Fibroblast of skin of left quadriceps (primary cell): ENCODE data around the gene MAP2K5.

Experiments used
- DNase-seq, 2 experiments: peaks; one replicate each; pipeline ENCODE4 v3.0.0-alpha.2; 2013; ENCODE audit warnings: low read depth in 2 of 2

MAP2K5 gene

GRCh38 chr15:67558502-67558901 lies 16.0 kb downstream of the MAP2K5 start:
- no peak for DNase-seq

GRCh38 chr15:67559158-67559557 lies 16.7 kb downstream of the MAP2K5 start:
- DNase-seq: no peak

DNA sequence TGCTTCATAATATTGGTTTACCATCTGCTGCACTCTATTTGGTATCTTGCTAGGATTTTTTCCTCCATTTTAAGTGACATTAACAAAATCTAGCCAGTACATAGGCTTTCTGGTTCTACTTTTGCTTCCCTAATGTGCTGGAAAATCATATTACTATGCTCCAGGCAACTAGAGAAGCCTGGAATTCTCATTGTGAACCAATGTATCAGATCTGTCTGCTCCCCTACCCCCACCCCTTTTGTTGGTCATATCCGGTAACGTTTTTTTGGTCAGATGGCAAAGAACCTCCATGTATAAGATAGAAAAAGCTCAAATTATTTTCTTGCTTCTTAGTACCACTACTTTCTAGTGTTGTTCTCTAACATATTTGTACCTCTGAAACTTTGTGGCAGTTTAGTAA lies 17.1 kb downstream of the MAP2K5 start:
- no peak for DNase-seq

GRCh38 chr15:67560320-67560719 lies 17.8 kb downstream of the MAP2K5 start:
- no peak for DNase-seq

- DNase-seq: no peak
Measured at GRCh38 chr15:67563092-67563491, 20.6 kb downstream of the MAP2K5 start.

DNA sequence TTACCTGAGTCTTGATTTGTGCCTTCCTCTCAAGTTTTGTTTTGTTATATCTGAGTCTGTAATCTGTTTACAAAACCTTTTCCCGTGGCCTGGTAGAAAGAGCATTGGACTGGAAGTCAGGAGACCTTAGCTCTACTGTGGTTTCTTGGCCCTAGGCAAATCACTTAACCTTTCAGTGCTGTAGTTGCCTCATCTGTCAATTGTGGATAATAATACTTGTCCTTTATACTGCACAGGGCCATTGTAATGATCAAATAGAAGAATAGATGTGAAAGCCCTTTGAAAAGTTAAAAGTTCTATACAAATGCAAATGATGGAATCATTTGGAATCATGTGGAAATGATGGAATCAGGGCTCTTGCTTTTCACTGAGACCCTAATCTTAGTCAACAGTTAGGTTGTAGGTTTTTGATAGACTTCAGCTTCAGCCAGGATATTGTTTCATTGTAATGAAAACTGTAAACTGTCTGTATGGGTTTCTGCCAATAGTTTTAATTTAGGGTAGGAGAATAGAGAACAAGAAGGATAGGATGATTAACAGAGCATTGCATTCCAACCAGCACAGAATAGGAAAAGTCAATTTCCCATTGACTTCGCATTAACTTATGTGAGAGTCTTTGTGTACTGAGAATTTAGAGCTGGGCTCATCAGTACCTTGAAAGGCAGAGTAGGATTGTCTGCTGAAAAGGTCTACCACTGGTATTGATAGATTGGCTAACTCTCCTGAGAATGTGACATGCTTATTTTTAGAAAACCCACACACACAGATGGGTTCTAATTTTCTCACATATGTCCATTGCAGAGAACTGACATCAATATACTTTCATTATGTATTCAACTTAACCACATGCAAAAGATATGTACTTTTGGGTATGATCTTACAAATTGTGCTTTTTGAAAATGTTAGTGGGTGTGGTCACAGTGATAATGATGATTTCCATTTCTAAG lies 21.8 kb downstream of the MAP2K5 start:
- DNase-seq: no peak

GRCh38 chr15:67564968-67565345 lies 22.5 kb downstream of the MAP2K5 start:
- DNase-seq: no peak

GRCh38 chr15:67569668-67570067 lies 27.2 kb downstream of the MAP2K5 start:
- no peak for DNase-seq

GRCh38 chr15:67570875-67571647 lies 28.6 kb downstream of the MAP2K5 start:
- no peak for DNase-seq

DNA sequence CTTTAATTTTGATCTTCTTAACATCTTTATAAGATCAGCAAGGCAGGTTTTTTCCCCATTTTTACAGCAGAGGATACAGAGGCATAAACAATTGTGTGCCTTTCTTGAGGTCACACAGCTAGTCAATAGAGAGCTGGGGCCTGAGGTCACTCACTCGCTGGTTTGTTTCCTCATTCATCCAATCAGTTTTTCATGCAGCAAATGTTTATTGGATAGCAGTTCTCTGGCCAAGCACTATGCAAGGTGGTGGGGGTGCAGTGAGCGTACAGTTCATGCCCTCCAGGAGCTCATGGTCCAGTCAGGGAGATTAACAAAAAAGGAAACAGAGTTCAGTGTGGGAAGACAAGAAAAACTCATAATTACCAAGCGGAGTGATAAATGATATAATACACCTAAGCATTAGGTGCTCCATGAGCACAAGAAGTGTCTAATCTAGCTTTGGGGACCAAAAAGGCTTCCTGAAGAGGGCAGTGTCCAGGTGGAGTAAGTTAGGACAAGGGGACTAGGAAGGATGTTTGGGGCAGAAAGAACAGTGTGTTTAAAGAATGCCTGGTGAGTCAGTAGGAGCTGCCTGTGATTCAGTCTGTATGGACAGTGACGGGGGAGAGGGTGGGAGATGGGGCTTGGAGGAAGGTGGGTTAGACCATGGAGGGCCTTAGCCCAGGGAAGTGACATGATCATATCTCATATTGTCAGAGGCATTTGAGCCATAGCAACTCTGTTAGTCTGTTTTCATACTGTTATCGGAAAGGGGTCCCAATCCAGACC lies 29.3 kb downstream of the MAP2K5 start:
- DNase-seq: no peak

- no peak for DNase-seq
Measured at GRCh38 chr15:67573194-67573593, 30.7 kb downstream of the MAP2K5 start.

DNA sequence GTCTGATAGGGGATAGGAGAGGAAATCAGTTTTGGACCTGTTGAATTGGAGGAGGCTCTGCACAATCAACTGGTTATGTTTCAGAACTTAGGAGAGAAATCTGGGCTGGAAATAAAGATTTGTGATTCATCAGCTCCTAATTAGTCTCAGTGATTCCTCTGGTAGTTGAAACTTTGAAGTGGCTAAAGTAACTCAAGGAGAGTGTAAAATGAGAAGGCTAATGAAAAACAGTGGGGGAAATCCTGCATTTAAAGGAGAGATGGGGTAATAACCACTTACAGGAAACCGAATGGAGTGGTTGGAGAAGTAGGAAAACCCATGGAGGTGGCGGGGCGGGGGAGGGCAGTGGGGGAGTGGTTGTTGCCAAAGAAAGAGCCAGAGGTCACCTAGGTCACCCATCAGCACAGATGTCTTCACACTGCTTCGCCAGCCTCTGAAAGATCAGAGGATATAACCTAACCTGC lies 32.6 kb downstream of the MAP2K5 start:
- DNase-seq: peak; percentile 45 to 48

DNA sequence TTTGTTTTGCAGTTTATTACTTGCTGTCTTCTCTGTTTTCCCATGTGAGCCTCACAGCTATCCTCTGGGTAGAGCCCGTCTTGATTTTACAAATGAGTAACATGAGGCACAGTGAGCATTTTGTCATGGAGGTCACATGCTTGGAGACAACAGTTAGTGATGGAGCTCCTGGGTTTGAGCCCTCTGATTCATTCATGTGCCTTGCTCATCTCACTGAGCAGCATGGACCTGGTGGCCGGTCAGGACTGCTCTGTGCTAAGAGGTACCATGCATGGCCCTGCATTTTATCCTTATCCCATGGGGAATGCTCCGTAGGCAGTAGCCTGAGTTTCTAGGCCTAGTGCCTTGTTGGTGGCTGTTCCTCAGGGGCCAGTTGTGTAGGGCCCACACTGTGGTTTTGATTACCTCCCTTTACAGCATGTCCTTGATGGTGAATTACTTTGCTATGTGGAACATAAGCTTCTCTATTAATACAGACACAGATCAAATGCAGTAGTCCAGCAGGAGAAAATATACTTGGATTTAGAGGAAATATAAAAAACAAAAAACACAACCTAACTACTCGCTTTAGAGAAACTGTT lies 35.6 kb downstream of the MAP2K5 start:
- DNase-seq: no peak

DNA sequence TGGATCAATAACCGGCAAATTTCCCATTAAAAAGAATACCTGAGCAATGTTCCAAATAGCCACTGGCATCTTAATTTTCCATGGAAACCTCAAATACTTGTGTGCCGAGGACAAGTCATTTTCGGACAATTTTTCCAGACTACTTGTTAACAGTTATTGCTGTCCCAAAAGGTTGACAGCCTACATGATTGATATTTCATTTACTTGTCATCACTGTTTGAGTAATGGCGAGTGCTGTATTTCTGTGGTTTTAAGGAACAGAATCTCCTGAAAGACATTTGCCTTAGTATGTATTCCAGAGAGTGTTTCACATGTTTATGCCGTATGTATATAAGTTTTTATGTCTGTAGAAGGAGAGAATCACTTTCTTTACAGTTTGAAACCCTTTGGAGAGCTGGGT lies 36.7 kb downstream of the MAP2K5 start:
- peak in 1 of 2 experiments; percentile 20 for DNase-seq

- no peak for DNase-seq
Measured at GRCh38 chr15:67579967-67580366, 37.5 kb downstream of the MAP2K5 start.

- no peak for DNase-seq
Measured at GRCh38 chr15:67584157-67584556, 41.7 kb downstream of the MAP2K5 start.

DNA sequence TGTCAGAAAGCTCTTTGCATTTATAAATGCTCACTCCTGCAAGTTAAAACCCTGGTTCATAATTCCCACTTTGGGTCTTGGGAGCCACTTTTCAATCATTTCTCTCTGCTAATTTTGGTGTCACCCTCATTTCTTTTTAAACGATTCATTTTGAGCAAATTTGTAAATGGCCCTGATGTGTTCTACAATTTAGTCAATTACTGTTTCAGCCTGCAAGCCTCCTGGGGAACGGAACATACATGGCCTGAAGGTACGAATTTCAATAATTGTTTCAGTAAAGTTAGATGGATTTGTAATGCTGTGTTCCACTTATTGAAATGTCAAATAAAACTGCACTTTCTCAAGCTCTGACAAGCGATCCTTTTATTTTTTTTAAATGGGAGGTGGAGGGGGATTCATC lies 43.2 kb downstream of the MAP2K5 start:
- no peak for DNase-seq

DNA sequence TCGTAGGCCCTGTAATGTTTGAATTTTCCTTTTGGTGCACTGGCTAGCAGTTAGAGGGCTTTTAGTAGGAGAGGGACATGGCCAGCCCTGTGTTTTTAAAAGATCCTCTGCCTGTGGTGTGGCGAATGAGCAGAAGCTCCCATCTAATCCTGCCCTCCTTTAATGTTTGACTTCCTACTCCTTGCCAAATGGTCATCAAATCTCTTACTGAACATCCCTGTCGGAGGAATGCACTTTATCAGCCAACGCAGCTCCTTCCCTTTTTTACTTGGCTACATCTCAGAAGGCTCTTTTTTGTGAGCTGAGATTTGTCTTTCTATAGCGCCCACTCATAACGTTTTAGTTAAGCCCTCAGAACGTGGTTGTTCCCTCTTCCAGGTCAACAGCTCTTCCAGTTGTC lies 44.8 kb downstream of the MAP2K5 start:
- no peak for DNase-seq

DNA sequence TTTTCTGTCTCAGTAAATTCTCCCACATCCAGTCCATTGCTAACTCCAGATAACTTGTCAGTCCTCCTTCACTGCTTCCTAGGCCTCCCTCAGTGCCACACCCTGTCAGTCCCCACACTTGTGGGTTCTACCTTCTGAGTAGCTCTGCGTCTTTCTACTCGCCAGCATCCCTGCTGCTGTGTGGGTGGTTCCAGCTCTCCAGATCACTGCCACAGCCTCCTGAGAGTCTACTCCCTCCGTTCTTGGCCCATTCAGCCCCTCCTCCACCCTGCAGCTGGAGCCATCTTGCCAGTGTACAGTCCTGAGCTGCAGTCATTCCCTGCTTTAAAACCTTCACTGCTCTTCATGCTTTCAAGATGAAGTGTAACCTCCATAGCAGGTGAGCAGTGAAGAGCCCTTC lies 45.3 kb downstream of the MAP2K5 start:
- DNase-seq: no peak

- no peak for DNase-seq
Measured at GRCh38 chr15:67590191-67590590, 47.7 kb downstream of the MAP2K5 start.

DNA sequence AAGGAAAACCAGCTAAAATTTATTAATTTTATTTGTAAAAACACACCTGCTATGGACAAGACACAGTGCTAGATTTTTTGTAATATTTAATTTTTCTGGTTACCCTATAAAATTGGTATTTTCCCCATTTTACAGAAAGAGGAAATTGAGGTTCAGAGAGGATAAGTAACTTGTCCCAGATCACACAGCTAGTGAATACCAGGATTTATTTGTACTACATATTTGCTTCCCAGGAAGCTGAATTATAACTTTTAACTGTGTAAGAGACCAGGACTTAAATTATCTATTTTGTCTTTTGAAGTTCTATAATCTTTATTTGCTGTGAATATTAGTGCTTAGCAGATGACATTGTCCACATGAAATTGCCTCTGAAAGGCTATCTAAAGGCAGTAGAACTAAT lies 49.7 kb downstream of the MAP2K5 start:
- no peak for DNase-seq

DNA sequence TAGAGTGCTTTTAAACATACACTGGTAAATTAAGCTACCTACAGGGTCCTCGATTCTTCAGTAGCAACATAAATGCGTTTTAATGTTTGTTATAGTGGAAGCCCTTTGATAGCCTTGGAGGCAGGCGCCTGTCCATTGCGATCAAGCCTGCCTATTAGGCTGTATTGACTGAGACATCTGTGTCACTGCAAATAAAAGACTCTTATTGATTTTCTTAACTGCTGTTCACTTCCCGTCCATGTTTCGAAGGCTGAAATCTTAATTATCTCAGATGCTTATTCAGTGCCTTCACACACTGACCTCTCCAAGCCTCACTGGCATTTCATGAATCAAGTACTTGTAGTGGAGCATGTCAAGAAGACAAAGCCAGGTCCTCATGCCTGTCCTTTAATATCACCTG lies 51.1 kb downstream of the MAP2K5 start:
- DNase-seq: no peak
